Motor neuron (in vitro differentiated cells): ENCODE results near the gene POLR2J. TPM values are rescaled to one million over a fixed set of nuclear protein-coding genes. Genes with fewer than 3 reads are reported as not detected.
"Not testable (repeated sequence)": the region's sequence is repeated elsewhere in the genome, so short reads cannot be mapped to it uniquely, and the experiment has no call there.

ENCODE experiments used
- ATAC-seq, 8 experiments: fragments of 200-7000 bp; cut with Tn5 transposase; replicated peaks in 6 of 8; 2 replicates each; pipeline ENCODE4 v1.8.0; 2021; ENCODE audit warnings: mild to moderate bottlenecking in 8 of 8, moderate library complexity in 8 of 8
- H3K27ac ChIP-seq, 2 donors: fragments of 250-450 bp; sonication (Bioruptor Pico); 2 replicates each; pipeline ENCODE4 v1.9.0; 2021; ENCODE audit warnings: antibody characterized with exemption in 2 of 2, mild to moderate bottlenecking in 2 of 2, moderate library complexity in 1 of 2
- H3K4me1 ChIP-seq, 2 donors: fragments of 250-450 bp; sonication (Bioruptor Pico); replicated peaks in 1 of 2; 2 replicates each; pipeline ENCODE4 v1.6.1; 2021; ENCODE audit warnings: antibody characterized with exemption in 2 of 2, mild to moderate bottlenecking in 2 of 2, moderate library complexity in 1 of 2
- H3K4me3 ChIP-seq, 5 donors: fragments of 250-450 bp; sonication (Bioruptor Pico); 2 replicates each; pipeline ENCODE4 v1.9.0; 2021; ENCODE audit warnings: antibody characterized with exemption in 5 of 5, mild to moderate bottlenecking in 5 of 5, moderate library complexity in 4 of 5
- WGBS, 10 experiments: fragments of 450-650 bp; shearing (Covaris generic); methylation state at CpG; one replicate each; pipeline ENCODE4 v1.0.0; 2022; 5-methylcytosine and 5-hydroxymethylcytosine counted together
- in situ Hi-C, 9 experiments: fragments of 400-800 bp; cut with MboI; loops; one replicate each; pipeline ENCODE4 v1.15.0; 2021; ENCODE audit warnings: low sequenced_read_pairs in 9 of 9, low pct_unique_long_range_greater_than_20kb in 2 of 9; ENCODE audit not compliant: unreplicated experiment in 9 of 9
- total RNA-seq, 8 experiments: library from RNA; unstranded; fragments of 300-600 nt; gene quantifications; 2 replicates each; pipeline versions ENCODE4 v1.2.3 to v1.2.4, GENCODE V29; 2022

POLR2J gene
- total RNA-seq, 8 experiments from 2014 or later: 37.3 to 78.3 (median 53.6) TPM

DNA sequence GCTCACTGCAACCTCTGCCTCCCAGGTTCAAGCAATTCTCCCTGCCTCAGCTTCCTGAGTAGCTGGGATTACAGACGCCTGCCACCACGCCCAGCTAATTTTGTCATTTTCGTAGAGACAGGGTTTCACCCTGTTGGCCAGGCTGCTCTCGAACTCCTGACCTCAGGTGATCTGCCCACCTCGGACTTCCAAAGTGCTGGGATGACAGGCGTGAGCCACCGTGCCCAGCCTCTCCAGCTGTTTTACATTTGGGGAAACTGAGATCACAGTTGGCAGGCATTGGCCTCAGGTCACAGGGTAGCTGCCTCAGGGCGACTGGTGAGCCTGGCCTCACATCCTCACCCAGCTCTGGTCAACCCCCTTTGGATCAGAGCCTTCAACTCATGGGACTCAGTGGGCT is 31.9 kb upstream of the POLR2J start:
- ATAC-seq, H3K4me3 ChIP-seq, H3K4me1 ChIP-seq, H3K27ac ChIP-seq, in situ Hi-C loops: not testable (repeated sequence)
- no CpG with 5 or more reads among the region's 8 CpGs for WGBS, 10 experiments

GRCh38 chr7:102507410-102508088 is 28.8 kb upstream of the POLR2J start:
- H3K4me3 ChIP-seq, H3K4me1 ChIP-seq, ATAC-seq, in situ Hi-C loops, H3K27ac ChIP-seq: not testable (repeated sequence)
- WGBS, 10 experiments: no CpG with 5 or more reads among the region's 8 CpGs

- in situ Hi-C loops, H3K27ac ChIP-seq, H3K4me1 ChIP-seq, H3K4me3 ChIP-seq: not testable (repeated sequence)
- WGBS, 10 experiments: no CpG with 5 or more reads among the region's 24 CpGs
- ATAC-seq: peak; percentile 75 to 98 (median 81)
Observed at GRCh38 chr7:102505298-102506185, 26.8 kb upstream of the POLR2J start.

- in situ Hi-C loops, H3K4me3 ChIP-seq, ATAC-seq, H3K27ac ChIP-seq, H3K4me1 ChIP-seq: not testable (repeated sequence)
- no CpG with 5 or more reads among the region's 12 CpGs for WGBS, 10 experiments
Observed at GRCh38 chr7:102503141-102503540, 24.4 kb upstream of the POLR2J start.

DNA sequence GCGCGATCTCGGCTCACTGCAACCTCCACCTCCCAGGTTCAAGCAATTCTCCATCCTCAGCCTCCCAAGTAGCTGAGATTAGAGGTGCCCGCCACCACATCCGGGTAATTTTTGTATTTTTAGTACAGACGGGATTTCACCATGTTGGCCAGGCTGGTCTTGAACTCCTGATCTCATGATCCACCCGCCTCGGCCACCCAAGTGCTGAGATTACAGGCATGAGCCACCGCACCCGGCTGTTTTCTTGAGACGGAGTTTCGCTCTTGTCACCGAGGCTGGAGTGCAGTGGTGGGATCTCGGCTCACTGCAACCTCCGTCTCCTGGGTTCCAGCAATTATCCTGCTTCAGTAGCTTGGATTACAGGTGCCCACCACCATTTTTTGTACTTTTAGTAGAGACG is 19.6 kb upstream of the POLR2J start:
- H3K4me3 ChIP-seq, ATAC-seq, in situ Hi-C loops, H3K27ac ChIP-seq, H3K4me1 ChIP-seq: not testable (repeated sequence)
- WGBS, 10 experiments: no CpG with 5 or more reads among the region's 16 CpGs

DNA sequence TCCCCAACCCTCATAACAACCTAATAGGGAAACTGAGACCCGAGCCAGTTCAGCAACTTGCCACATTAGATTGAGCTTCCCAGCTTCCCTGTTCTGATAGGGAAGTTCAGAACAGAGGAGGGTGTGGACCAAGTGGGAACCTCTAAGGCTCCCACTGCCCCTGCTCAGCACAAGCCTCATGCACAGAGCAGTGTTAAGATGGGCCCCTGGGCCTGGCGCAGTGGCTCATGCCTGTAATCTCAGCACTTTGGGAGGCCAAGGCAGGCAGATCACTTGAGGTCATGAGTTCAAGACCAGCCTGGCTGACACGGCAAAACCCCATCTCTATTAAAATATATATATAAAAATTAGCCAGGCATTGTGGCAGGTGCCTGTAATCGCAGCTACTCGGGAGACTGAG is 18.6 kb upstream of the POLR2J start:
- ATAC-seq, H3K4me1 ChIP-seq, in situ Hi-C loops, H3K4me3 ChIP-seq, H3K27ac ChIP-seq: not testable (repeated sequence)
- WGBS, 10 experiments: no CpG with 5 or more reads among the region's 5 CpGs

DNA sequence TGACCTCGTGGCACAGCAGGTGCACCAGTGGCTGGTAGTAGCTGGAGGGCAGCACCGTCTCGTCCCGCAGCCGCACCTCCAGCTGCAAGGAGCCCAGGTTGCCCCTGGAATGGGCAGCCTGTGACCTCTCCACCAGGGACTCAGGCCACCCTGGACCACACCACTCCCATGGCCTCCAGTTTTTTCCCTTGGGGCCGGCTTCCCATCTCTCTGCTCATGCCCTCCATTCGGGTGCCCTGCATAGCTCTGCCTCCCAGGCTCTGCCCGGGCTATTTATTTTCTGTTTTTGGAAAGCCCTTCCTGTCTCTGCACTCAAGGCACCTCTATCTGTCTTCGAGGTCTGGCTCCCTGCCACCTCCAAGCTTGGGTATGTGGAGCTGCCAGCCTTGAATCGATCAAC is 18.1 kb upstream of the POLR2J start:
- in situ Hi-C loops, H3K4me1 ChIP-seq, H3K4me3 ChIP-seq, ATAC-seq, H3K27ac ChIP-seq: not testable (repeated sequence)
- WGBS, 10 experiments: no CpG with 5 or more reads among the region's 10 CpGs

DNA sequence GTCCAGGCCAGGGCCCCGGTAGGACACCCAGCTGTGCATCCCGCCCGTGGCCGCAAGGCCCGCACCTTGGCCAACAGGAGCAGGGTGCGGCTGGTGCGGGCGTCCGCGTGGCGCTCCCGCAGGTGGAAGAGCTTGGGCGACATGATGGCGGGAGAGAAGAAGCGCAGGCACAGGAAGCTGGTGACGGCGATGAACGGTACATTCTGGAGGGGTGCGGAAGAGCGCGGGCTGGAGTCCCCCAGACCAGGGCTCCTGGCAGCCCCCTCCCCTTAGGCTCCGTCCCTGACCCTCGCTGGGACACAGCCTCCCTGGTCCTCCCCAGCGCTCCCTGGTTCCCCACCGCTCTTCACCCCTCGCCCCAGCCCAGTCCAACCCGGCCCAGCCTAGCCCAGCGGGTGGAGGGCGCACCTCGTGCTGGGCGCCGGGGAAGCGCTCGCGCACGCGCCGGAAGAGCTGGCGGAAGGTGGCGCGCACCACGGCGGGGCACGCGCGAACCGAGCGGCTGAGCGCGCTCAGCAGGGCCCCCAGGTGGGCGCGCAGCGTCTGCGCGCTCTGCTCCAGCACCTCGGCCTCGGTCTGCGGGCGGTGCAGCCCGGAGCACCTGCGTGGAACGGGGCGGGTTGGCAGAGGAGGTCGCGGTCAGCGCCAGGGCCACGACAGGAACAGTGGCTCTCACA is 15.9 kb upstream of the POLR2J start:
- H3K4me3 ChIP-seq, in situ Hi-C loops, H3K4me1 ChIP-seq, H3K27ac ChIP-seq: not testable (repeated sequence)
- peak; percentile 3 to 60 (median 51) for ATAC-seq
- WGBS, 10 experiments: no CpG with 5 or more reads among the region's 67 CpGs

DNA sequence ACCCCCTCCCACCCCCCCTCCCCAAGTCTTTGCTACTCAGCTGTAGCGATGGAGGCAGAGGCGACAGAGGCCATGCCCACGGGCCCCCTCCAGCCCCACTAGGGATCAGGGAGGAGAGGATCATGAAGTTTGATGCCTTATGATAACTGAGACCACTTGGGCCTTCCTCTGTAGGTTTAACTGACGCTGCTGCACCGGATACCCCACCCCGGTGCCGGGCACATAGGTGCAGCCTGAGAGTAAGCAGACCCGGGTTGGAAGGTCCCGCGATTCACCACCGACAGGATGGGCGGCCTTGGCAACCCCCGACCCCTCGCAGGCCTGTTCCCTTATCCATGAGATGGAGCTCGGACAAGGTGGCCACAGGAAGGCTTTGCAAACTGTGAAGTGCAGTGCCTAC is 15.3 kb upstream of the POLR2J start:
- H3K27ac ChIP-seq, ATAC-seq, H3K4me1 ChIP-seq, in situ Hi-C loops, H3K4me3 ChIP-seq: not testable (repeated sequence)
- WGBS, 10 experiments: no CpG with 5 or more reads among the region's 15 CpGs

- peak; percentile 80 to 90 (median 88) for ATAC-seq
- H3K4me3 ChIP-seq, in situ Hi-C loops, H3K4me1 ChIP-seq, H3K27ac ChIP-seq: not testable (repeated sequence)
- WGBS, 10 experiments: no CpG with 5 or more reads among the region's 33 CpGs
Observed at GRCh38 chr7:102493220-102493935, 14.7 kb upstream of the POLR2J start.

GRCh38 chr7:102490529-102491075 is 11.9 kb upstream of the POLR2J start:
- in situ Hi-C loops, H3K4me1 ChIP-seq, H3K4me3 ChIP-seq, H3K27ac ChIP-seq: not testable (repeated sequence)
- peak; percentile 2 to 91 (median 46) for ATAC-seq
- WGBS, 10 experiments: no CpG with 5 or more reads among the region's 12 CpGs

DNA sequence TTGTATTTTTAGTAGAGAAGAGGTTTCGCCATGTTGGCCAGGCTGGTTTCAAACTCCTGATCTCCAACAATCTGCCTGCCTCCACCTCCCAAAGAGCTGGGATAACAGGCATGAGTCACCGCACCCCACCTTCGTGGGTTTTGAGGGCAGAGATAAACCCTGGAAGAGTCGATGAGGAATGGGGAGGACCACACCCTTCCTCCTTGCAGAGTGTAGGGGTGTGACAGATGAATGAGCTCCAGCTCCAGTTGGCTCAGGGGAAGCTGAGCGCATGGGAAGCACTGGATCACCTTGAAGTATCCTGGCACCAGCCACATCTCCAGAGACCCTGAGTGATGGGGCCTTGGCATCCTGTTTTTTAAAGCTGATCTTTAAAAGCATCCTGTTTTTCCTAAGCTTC is 5.6 kb upstream of the POLR2J start:
- no CpG with 5 or more reads among the region's 5 CpGs for WGBS, 10 experiments
- ATAC-seq: peak in 3 of 8 experiments; percentile 51 to 95 (median 88)
- in situ Hi-C loops, H3K4me3 ChIP-seq, H3K4me1 ChIP-seq, H3K27ac ChIP-seq: not testable (repeated sequence)

DNA sequence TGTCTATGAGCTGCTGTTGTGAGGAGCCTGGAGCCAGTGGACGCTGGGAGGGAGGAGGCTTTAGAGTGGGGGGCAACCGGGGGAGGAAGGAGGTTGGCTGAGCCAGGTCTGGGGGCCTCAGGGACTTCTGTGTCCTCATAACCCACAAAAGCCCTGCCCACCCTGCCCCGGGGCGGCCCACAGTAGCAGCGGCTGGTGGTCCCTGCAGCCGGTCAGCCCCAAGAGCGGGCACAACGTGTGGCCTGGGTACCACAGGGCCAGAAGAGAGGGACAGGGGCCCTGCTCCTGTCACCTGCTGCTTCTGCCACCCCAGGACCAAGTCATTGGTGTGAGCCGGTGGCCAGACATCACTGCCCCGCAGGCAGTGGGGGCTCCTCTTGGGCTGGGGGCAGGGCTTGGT is 3.2 kb upstream of the POLR2J start:
- H3K4me1 ChIP-seq, ATAC-seq, in situ Hi-C loops, H3K27ac ChIP-seq, H3K4me3 ChIP-seq: not testable (repeated sequence)
- WGBS, 10 experiments: no CpG with 5 or more reads among the region's 10 CpGs
